HUDEP-2 (cell line): Measurements from ENCODE around the gene MPHOSPH9.

Experiments used
- DNase-seq, 76 experiments: peaks; one replicate each; lab custom pipeline; 2025; ENCODE audit not compliant: unreplicated experiment in 76 of 76; lab: John Stamatoyannopoulos, UW

The MPHOSPH9 gene

DNA sequence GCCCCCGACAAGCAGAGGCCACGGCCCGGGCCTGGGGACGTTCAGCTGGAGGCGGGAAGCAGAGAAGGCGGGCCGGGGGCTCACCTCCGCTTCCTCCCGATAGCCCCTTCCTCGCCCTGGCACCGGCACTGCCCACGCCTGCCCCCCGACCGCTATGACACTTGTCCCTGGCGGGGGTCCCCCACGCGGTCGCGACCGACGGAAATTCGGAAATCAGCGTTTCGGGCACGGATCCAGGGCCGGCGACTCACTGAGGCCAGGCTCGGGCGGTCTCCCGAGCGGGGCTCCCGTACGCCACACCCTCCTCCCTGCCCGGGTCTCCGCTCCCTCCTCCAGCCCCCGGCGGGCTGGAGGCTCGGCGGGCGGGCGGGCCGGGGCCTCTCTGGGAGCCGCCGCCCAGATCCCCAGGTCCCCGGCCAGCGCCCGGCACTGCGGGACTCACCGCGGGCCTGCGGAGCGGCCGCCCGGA lies 82.6 kb downstream of the MPHOSPH9 start:
- peak in 4 of 76 experiments; percentile 10 to 18 (median 14) for DNase-seq

DNA sequence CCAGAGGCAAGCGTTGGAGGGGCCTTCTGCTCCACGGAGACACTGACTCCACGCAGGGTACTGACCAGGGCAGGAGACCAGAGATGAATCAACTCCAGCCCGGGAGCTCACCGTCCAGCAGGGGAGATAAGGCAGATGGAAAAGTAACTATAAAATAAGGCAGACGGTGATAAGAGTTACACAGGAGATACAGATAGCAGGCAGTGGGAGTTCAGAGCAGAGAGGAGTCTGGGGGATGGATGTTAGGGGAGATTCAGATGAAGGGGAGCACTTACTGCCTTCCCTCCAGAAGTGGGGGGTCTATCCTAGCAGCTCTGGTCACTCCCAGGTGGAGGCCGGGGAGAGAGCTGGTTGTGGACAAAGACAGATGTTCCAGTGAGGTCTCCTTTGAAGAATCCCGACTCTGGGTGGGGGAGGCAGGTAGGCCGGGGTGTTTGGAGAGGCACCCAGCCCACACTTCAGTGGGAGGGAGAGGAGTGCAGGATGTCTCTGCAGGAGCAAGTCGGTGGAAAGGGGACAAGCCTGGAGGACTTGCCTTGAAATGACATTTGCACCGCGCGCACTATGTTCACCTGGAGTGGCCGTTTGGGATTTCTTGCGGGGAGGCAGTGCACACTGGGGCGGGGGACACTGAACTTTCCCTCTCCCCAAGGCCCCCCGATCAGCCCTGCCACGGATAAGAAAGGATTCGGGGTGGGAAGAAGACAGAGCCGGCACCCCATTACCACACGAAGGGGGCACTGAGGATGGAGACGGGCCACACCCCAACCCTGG lies 83.3 kb downstream of the MPHOSPH9 start:
- peak in 14 of 76 experiments; percentile 7 to 49 (median 23) for DNase-seq

DNA sequence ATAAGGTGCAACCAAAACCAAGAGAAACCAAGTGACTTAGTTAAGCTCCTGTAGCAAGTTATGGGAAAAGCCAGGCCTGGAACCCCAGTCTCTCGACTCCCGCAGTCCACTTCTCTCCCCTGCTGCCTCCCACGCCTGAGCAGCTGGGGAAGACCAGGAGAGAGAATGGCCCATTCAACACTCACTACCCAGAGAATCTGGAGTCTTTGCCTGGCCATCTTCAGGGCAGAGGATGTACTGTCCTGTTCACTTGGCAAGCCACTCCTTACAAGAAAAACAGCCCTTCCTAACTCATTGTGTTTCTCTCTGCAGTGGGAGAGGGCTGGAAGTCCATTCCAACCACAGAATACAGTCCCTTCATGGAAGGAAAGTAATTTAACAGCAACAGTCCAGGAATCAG lies 83.9 kb downstream of the MPHOSPH9 start:
- DNase-seq = no peak

DNA sequence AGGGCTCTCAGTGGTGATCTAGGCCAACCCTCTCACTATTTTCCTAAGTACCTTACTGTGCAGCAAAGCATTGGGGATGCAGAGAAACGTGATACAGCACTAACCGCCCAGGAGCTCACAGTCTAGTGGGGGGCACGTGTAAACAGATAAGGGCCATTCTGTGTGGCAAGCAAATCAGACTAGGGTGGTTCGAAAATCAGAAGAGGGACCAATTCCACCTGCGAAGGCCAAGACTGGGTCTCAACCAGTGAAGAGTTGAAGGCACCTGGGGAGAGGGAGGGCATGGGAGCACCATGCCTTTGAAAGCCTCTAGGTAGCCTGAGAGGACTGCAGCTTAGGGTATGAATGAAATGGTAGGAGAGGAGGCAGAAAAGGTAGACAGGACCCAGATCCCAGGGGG lies 84.3 kb downstream of the MPHOSPH9 start:
- DNase-seq = no peak

DNA sequence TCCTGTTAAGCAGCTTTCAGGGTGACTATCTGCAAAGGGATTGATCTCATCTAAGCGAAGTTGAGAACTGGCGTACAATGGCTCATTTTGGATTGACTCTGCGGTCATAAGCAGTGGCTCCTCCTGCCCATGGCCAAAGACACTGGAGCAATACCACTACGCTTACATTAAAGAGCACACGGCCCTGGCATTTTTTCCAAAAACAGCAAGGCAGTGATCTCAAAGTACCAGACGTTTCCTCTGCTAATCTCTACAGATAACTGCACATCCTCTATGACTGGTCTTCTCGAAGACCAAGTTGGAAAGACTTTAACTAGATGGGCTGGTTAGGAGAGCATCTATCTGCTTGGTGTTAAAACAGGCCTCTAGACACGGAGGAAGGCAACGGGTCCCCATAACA lies 84.7 kb downstream of the MPHOSPH9 start:
- DNase-seq = no peak

DNA sequence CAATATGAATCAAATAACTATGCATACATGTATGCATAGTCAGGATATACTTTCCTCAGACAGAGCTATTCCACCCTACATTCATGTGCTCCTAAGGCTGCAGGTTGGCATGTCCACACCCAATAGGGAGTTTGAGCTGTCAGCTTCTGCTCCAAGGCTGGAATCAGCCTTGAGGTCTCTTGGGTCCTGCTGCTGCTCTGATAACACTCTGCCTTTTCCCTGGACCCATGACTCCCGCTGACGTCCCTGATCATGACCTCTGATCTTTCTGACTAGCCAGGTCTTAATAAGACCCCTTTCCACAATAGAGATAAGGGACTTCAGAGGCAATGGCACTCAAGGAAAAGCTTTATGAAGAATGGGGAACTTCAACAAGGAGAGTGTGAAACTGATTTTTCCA lies 87.7 kb downstream of the MPHOSPH9 start:
- DNase-seq = no peak

DNA sequence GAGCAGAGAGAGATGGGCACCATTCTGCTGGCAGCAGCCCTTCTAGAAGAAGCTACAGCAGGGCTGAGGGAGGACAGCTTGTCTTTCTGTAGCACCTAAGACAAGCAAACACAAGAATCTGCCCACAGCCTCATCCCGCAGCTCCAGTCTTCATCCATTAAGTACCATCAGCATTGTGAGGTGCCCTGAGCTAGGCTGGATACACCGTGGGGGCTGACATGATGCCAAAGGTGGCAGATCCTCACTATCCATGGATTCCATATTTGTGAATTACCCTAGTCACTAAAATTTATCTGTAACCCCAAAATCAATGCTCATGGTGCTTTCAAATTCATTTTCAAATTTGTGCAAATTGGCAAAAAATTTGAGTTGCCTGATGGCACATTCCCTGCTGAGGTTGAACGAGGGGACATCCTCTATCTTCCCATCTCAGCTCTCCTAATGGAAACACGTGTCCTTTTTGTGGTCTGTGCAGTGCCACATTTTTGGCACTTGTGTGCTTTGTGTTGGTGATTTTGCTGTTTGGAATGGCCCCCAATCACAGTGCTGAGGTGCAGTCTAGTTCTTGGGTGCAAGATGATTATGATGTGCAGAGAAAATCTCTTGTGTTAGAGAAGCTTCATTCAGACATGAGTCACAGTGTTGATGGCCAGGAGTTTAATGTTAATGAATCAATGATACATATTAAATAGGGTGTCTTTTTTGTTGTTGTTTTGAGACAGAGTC lies 89.0 kb downstream of the MPHOSPH9 start:
- DNase-seq = no peak

DNA sequence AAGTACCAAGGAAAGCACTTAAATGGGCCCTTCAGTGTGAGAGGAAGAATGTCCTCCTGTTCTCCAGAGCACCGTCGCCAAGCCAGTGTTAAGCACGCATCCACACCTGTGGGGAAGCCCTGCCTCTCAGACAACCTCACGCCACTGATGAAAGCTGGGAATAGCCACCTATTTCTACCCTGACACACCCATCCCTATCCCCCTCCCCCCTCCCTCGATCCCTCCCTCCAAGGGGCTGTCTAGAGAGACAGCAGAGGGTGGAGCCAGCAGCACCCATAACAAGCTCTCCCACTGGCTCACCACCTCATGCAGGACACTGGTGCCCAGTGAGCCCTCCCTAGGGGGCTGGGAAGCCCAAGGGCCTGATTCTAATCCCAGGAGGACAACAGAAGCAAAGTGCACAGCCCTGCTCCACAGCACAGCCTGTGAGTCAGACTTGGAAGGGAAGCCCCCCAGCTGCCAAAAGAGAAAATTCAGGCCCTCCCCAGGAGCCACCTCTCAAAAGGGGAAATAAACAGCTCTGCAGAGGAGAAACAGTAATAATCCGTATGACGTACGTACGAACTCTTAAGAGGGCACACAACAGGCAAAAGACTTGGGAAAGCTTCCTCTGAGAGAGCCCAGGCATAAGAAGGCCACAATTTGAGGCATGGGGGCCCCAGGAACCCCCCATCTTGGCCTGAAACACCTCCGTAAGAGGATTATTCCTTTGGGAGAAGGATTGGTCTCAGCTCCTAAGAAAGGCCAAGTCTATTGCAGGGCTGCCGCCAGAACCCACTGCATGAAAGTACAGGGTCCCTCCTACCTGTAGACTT lies 89.8 kb downstream of the MPHOSPH9 start:
- DNase-seq = no peak

DNA sequence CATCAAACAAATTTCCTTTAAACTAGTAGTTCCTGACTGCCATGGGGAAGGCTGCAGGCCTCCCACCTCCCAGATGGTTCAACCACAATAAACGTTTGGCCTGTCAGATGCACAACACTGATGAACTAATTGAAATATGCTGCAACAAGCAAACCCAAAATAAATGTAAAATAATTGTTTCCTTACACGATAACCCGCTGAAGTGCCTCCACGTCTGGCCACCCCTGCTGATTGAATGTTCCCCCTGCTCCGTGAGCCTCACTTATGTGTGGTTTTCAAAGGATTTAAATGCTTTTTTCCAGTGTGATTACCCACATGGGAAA lies 90.5 kb downstream of the MPHOSPH9 start:
- no peak for DNase-seq

DNA sequence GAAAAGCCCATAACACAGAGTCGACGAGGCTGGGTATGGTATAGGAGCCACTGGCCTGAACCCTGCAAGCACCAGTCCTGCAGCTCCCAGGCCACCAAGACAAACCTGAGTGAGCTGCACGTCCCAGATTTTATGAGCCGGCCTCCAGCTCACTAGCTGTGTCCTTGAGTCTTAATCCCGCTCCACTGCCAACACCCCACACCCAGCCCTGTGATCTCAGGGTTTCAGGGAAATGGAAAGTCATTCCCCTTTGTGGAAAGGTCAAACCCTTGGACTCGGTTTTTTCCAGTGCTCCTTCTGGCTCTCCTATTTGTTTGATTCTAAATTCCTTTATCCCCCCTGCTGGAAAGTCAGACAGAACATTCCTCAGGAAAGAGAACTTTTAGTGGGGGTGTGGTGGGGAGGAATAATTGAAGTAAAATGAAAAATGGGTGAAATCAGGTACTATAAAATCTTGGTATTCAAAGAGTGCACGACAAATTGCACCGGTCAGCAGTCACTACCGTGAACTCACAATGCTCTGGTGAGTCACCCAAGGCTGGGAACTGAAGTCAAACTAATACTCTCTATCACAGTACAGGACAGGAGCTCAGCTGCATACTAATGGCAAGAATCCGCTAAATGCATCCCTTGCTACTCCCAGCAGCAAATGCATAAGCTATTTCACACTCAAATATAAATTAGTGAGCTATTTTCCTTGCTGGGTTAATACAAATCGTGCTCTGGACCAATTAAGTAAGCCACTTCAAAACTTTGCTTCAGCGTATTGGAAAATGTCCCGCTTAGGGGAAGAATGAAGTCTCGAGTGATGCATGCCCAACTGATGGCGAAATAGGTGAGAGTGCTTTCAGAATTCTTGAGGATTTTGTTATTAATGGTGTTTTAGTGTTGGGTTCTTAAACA lies 91.1 kb downstream of the MPHOSPH9 start:
- no peak for DNase-seq

DNA sequence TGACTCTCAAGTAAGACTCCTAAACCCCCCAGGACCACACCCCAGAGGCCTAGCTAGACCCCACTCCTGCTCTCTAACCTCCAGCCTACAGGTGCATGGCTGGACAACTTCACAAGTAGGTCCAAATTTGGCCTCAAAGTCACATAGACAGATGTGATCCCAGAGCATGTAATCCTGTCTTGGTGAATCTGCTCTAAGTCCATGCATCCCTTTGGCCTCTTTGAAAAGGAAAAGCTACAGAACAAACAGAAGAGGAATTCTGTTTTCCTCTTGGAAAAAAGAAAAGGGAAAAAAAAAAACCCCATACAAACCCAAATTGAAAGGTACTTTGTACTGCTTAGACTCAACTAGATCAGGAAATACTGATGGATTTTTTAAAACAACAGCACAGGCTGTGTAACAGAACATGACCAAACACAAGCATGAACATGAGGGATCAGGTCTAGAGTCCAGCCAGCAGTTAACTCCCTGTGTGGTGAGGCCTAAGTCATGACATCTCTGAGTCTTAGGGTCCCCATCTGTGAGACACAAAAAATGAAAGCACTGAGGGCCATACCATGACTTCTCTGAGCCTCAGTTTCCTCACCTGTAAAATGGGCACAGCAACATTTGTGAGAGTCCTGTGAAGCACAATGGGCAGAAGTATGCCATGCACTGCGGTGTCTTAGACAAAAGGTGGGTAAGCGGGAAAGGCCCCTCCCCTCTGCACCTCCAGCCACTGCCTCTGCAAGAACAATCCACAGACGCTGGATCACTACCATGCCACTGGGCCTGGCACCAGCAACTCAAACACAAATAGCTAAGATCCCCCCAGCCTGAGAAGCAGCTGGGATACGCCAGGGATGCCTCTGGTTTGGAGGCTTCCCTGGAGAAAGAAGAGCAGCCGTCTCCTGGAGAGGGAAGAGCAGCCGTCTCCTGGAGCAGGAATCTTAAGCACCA lies 92.0 kb downstream of the MPHOSPH9 start:
- no peak for DNase-seq

DNA sequence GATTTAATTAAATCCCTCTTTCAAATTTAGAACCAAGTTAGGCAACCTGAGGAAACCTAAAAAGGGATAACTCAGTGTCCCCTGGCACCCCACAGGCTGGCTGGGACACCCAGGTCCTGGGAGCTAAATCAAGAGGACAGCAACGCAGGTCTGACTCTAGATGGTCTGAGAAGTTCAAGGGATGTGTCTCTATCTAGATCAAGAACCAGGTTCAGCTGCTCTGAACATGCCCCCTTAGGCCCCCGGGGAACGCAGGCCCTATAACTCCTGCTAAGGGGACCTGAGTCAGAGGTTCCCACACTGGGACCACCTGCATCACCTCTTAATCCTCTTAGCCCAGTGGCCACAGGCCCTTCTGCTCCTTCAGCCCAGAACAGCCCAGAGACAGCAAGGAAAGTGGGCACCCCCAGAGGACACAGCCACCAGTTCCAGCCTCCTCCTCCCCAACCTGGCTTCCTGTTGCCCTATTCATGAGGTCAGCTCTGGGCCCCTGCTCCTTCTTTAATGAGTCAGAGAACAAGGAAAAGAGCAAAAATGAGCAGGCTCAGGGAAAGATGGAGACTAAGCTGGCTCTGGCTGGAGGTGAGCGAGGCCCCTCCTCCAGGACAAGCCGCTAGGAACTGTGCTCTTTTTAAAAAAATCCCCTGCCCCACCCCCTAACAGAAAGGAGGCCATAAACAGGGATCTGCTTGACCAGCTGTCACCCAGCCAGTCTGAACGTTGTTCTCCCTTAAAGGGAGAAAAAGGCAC lies 92.8 kb downstream of the MPHOSPH9 start:
- DNase-seq = no peak

DNA sequence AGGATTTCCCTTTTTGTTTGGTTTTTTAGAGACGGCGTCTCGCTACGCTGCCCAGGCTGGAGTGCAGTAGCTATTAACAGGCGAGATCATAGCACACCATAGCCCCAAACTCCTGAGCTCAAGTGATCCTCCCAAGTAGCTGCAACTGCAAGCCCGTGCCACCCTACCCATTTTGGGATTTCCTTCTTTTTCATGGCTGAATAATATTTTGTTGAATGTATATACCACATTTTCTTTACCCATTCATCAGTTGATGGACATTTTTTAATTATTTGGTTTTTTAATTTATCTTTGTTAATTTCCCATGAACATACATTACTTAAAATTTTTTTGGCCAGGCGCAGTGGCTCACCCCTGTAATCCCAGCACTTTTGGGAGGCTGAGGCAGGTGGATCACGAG lies 97.3 kb downstream of the MPHOSPH9 start:
- DNase-seq = no peak

DNA sequence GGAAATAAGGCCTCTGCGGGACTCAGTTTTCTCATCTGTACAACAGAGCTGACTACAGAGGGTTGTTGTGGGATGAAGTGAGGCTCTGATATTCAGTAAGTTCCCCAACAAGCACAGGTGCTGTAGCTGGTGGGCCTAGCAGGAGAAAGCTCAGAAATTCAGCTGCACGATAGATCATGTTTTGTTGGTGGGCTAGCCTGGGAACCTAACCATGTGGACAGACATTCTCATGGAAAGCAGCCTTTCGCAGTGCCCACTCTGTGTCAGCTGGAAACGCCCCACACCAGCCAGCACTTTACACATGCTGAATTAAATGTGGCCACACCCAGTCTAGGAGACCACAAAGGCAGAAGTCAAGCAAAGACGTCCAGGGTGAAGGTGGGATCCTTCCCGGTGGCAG lies 98.1 kb downstream of the MPHOSPH9 start:
- no peak for DNase-seq

DNA sequence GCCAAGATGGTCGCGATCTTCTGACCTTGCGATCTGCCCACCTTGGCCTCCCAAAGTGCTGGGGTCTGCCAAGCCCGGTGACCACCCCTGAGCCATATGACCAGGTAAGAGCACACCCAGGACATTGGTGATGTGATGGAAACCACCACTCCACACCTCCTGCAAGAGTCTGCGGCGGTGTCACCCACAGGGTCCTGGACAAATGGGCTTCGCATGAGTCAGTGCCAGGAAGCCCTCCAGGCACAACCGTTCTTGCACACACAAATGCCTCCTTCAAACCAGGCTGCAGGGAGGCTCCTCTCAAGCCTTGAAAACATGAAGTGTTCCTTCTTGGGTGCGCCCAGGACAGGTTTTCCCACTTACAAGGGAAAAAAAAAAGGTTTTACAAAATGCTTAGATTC lies 98.7 kb downstream of the MPHOSPH9 start:
- DNase-seq = no peak

DNA sequence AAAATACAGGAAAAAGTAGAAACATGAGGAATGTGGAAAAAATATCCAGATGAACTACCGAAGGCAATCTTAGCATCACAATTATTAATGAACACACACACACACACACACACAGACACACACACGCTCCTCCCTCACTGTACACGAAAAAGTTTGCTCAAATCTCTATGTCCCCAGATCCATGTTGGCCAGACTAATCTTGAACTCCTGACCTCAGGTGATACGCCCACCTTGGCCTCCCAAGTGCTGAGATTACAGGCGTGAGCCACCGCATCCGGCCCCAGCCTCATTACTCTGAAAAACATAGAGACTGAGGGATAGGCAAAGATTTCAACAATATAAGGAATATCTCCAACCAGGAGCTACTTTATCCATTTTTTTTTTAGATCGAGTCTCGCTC lies 99.2 kb downstream of the MPHOSPH9 start:
- DNase-seq = no peak

DNA sequence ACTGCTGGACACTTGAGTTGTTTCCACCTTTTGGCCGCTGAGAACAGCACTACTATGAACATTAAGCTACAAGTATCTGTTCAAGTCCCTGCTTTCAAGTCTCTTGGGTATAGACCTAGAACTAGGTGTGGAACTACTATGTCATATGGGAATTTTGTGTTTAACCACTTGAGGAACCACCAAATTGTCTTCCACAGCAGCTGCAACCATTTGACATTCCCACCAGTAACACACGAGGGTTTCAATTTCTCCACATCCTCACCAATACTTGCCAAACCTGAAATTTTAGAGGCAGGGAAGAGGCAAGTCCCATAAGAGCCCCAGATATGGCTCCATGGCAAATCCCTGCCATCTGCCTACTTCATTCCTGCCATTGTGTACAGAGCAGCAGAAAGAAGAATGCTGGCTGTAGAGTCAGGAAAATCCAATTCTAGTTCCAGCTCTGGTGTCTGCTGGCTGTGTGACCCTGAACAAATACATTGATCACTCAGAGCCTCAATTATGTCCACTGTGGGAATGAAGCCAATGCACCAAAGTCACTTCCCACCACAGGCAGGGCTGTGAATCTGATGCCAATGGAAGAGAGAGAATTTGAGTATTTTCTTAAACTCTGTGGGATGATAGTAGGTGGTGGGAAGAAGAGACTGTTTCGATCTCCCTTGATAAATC lies 99.9 kb downstream of the MPHOSPH9 start:
- no peak for DNase-seq

DNA sequence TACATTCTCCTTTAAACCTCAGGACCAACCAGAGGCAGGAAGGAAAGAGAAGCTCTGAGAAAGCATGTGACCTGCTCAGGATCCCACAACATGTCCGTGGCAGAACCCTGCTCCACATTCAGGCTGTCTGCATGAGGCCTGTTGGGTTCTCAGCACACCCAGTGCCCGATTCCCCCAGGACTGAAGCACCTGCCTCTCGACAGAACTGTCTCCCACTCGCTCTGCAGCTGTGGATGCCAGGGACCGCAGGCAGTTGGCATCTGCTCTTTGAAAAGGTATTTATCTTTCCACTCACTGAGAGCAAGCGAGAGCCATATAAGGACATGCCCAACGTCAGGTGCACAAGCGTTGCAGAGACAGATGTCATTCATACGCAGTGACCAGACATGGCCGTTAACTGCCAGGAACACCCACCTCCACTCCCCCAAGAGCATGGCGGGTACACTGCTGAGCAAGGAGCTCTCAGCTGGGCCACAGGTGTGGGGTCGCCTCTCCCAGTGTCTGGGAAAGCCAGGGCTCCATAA lies 101.0 kb downstream of the MPHOSPH9 start:
- no peak for DNase-seq
